ENCODE measurements around the gene EXOC6. TPM values are rescaled to one million over a fixed set of nuclear protein-coding genes. Genes with fewer than 3 reads are reported as not detected.

Gene EXOC6
- total and polyA plus RNA-seq, 9 donors, result 6.2 to 12.8 (median 9.7) TPM

DNA sequence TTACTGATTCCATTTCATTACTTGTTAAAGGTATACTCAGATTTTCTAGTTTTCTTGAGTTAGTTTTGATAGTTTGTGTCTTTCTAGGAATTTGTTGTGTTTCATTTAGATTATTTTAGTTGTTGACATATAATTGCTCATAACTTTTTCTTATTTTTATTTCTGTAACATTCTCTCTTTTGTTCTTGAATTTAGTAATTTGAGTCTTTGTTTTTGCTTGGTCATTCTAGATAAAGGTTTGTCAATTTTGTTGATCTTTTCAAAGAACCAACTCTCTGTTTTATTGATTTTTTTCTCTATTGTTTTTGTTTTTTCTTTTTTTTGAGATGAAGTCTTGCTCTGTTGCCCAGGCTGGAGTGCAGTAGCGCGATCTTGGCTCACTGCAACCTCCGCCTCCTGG is 7.2 kb downstream of the EXOC6 start:
- intact Hi-C loops (cut with DNase I), result no loop called here
- no peak for DNase-seq
- no peaks in the 10 kb centered on the region for H3K36me3 ChIP-seq
- no peaks in the 10 kb centered on the region for H3K4me1 ChIP-seq (ENCODE audit: insufficient read depth)
- H3K4me3 ChIP-seq, result no peak overlapping the region
- H3K9me3 ChIP-seq, result no peaks in the 10 kb centered on the region
- no peak overlapping the region for H3K27ac ChIP-seq
- H3K27me3 ChIP-seq, result no peaks in the 10 kb centered on the region
- whole genome bisulfite sequencing, 3 donors, result 91 to 95% (median 93%) methylated on average over 3 of the region's 3 CpGs
- TF ChIP-seq, protein P1, sequence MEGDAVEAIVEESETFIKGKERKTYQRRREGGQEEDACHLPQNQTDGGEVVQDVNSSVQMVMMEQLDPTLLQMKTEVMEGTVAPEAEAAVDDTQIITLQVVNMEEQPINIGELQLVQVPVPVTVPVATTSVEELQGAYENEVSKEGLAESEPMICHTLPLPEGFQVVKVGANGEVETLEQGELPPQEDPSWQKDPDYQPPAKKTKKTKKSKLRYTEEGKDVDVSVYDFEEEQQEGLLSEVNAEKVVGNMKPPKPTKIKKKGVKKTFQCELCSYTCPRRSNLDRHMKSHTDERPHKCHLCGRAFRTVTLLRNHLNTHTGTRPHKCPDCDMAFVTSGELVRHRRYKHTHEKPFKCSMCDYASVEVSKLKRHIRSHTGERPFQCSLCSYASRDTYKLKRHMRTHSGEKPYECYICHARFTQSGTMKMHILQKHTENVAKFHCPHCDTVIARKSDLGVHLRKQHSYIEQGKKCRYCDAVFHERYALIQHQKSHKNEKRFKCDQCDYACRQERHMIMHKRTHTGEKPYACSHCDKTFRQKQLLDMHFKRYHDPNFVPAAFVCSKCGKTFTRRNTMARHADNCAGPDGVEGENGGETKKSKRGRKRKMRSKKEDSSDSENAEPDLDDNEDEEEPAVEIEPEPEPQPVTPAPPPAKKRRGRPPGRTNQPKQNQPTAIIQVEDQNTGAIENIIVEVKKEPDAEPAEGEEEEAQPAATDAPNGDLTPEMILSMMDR (IDR thresholded peaks at IDR 0.05), result no peak
- TF ChIP-seq POLR2A (IDR thresholded peaks at IDR 0.05) (no peak), EP300 (IDR thresholded peaks at IDR 0.05) (no peak)

DNA sequence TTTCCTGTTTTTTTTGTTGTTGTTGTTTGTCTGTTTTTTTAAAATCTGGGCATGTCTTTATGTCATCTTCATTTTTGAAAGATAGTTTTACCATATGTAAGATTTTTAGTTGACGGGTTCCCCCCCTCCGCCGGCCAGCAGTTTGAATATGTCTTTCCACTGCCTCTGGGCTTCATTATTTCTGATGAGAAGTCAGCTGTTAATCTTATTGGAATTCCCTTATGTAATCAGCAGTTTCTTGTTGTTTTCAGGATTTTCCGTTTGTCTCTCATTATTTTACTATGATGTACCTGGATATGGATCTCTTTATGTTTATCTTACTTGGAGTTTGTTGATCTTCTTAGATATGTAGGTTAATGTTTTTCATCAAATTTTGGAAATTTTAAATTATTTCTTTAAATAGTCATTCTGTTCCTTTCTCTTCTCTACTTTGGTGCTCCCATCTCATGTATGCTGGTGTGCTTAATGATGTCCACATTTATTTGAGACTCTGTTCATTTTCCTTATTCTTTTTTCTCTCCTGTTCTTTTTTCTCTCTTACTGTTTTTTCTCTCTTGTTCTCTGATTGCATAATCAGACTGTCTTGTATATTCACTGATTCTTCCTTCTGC is 9.7 kb downstream of the EXOC6 start:
- Histone ChIP-seq H3K9me3 (no peaks in the 10 kb centered on the region), H3K27me3 (no peaks in the 10 kb centered on the region), H3K4me3 (no peak overlapping the region), H3K4me1 (ENCODE audit: insufficient read depth) (no peaks in the 10 kb centered on the region), H3K27ac (no peak overlapping the region), H3K36me3 (no peaks in the 10 kb centered on the region)
- 83 to 94% (median 93%) methylated on average over 4 of the region's 4 CpGs for WGBS, 3 donors
- no peak for DNase-seq
- intact Hi-C loops (cut with DNase I), result no loop called here
- TF ChIP-seq POLR2A (IDR thresholded peaks at IDR 0.05) (no peak), EP300 (IDR thresholded peaks at IDR 0.05) (no peak)
- TF ChIP-seq, protein P1 (IDR thresholded peaks at IDR 0.05), result no peak

DNA sequence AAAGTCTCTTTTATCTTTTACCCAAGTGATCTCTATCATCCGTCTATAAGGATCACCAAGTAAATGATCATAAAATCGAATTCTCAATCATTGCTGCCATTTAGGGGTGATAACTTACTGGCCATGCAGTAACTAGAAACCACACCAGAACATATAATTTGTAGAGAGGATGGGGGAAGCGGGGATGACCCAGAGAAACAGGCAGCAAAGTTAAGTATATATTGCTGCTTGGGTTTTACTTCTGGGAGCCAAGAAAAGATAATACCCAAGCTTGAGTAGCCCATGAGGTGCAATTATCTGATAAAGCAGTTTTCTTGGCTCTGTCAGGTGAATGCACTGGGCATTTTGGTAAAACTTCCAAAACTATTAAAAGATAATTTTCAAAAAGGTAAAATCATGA is 18.9 kb downstream of the EXOC6 start:
- Histone ChIP-seq H3K4me3 (no peak overlapping the region), H3K9me3 (no peaks in the 10 kb centered on the region), H3K36me3 (no peaks in the 10 kb centered on the region), H3K27ac (no peak overlapping the region), H3K27me3 (no peaks in the 10 kb centered on the region), H3K4me1 (ENCODE audit: insufficient read depth) (no peaks in the 10 kb centered on the region)
- TF ChIP-seq EP300 (IDR thresholded peaks at IDR 0.05) (no peak), POLR2A (IDR thresholded peaks at IDR 0.05) (no peak)
- TF ChIP-seq, protein P1 (IDR thresholded peaks at IDR 0.05), result no peak
- no peak for DNase-seq
- intact Hi-C loops (cut with DNase I), result no loop called here
- WGBS, 3 donors, result 76 to 91% (median 80%) methylated on average over 3 of the region's 3 CpGs

DNA sequence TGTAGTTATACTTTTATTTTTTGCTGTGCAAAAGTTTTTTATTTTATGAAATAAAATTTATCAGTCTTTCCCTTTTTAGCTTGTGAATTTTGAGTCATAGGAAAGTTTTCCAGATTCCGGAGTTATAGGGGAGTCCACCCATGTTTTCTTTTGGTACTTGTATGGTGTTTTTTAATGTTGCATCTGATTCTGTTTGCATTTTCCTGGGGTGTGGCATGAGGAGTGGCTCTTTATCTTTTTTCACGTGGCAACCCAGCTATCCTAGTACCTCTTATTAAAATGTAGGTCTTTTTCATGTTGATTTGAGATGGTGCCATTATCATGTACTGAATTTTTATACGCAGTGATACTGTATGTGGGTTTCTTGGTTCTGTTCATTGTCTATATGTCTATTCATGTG is 19.7 kb downstream of the EXOC6 start:
- H3K9me3 ChIP-seq, result no peaks in the 10 kb centered on the region
- 40 to 50% (median 43%) methylated on average over 3 of the region's 3 CpGs for WGBS, 3 donors
- no peaks in the 10 kb centered on the region for H3K36me3 ChIP-seq

More for the DNA sequence above, 19.7 kb downstream of the EXOC6 start:
- TF ChIP-seq, protein P1 (IDR thresholded peaks at IDR 0.05), result no peak
- TF ChIP-seq EP300 (IDR thresholded peaks at IDR 0.05) (no peak), POLR2A (IDR thresholded peaks at IDR 0.05) (no peak)
- Histone ChIP-seq H3K4me3 (no peak overlapping the region), H3K27ac (no peak overlapping the region), H3K27me3 (no peaks in the 10 kb centered on the region), H3K4me1 (ENCODE audit: insufficient read depth) (no peaks in the 10 kb centered on the region)
- no peak for DNase-seq
- intact Hi-C loops (cut with DNase I), result no loop called here
